Activated CD4-positive, alpha-beta T cell treated with anti-CD3 and anti-CD28 coated beads, Interleukin-2, amount 50 U/mL, for 48 hours (primary cell): ENCODE results near the gene GCNT2.
"Not testable (repeated sequence)": the region's sequence is repeated elsewhere in the genome, so short reads cannot be mapped to it uniquely, and the experiment has no call there.

Source experiments
- DNase-seq, 2 experiments: peaks; one replicate each; pipeline ENCODE4 v3.0.0-alpha.2; 2020

Gene GCNT2

DNA sequence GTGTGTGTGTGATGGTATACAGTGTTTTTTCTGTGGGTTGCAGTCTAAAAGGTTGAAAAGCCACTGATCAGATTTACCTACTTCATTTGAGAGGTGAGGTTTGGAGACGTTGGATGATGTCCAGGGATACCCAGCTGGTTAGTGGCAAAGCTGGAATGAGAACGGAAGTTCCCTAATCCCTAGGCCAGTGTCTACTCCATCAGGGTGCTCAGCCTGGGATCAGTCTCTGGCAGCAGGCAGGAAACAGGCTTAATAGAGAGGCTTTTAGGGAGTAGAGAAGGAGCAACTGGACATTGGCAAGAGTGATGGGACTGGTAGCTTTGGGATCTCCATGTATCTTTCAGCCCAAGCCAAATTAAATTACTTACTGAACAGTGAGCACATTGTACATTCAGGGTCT lies 92.6 kb downstream of the GCNT2 start:
- DNase-seq, result no peak

DNA sequence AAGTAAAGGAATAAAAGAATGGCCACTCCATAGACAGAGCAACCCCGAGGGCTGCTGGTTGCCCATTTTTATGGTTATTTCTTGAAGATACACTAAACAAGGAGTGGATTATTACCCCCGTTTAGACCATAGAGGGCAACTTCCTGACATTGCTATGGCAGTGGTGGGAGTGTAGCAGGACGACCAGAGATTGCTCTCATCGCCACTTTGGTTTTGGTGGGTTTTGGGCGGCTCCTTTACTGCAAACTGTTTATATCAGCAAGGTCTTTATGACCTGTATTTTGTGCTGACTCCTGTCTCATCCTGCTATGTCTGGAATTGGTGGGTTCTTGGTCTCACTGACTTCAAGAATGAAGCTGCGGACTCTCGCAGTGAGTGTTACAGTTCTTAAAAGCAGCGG lies 94.5 kb downstream of the GCNT2 start:
- no peak for DNase-seq

DNA sequence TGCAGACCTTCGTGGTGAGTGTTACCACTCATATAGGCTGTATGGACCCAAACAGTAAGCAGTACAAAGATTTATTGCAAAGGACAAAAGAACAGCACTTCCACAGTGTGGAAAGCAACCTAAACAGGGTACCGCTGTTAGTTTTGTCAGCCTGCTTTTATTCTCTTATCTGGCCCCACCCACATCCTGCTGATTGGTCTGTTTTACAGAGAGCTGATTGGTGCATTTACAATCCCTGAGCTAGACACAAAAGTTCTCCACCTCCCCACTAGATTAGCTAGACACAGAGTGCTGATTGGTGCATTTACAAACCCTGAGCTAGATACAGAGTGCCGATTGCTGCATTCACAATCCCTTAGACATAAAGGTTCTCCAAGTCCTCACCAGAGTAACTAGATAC lies 95.1 kb downstream of the GCNT2 start:
- DNase-seq, result not testable (repeated sequence)

DNA sequence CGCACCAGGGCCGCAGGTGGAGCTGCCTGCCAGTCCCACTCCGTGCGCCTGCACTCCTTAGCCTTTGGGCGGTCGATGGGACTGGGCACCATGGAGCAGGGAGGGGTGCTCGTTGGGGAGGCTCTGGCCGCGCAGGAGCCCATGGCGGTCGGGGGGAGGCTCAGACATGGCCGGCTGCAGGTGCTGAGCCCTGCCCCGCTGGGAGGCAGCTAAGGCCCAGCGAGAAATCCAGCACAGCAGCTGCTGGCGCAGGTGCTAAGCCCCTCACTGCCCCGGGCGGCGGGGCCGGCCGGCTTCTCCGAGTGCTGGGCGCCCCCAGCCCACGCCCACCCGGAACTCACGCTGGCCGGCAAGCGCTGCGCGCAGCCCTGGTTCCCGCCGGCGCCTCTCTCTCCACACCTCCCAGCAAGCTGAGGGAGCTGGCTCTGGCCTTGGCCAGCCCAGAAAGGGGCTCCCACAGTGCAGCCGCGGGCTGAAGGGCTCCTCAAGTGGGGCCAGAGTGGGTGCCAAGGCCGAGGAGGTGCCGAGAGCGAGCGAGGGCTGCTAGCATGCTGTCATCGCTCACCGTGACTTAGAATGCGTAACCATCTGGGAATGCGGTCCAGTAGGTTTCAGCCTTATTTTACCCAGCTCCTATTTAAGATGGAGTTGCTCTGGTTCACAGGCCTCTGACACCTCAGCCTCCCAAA lies 96.0 kb downstream of the GCNT2 start:
- no peak for DNase-seq

DNA sequence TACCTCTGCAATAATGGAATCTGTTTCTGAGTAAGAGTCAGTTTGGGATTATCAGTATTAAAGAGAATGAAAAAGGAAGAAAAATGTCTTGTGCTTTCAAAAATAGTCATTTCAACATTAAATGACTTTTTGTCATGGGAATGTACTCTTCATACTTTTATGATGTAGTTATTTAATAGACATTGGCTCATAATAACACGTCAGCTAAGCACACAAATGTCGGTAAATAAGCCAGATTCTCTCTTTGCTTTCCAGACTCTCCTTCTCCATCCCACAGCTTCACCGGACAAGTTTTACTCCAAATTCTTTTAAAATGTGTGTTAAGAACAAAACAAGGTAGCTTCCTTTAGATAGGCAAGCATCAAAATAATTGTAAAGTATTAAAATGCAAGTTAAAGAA lies 97.3 kb downstream of the GCNT2 start:
- no peak for DNase-seq

DNA sequence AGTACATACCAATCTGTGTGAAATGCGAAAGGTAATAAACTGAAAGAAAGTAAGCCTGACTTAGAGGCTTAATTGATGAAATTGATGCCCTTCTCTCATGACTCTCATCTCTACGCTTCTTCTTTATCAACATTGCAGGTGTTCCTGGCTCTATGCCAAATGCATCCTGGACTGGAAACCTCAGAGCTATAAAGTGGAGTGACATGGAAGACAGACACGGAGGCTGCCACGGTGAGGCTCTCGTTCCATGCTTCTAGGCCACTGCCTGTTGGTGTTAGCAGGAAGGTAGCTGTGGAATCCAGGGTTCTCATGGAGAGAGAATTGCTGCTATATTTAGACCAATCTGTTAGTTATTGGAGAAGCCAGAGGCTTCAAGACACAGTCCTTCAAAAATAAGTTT lies 100.1 kb downstream of the GCNT2 start:
- no peak for DNase-seq

DNA sequence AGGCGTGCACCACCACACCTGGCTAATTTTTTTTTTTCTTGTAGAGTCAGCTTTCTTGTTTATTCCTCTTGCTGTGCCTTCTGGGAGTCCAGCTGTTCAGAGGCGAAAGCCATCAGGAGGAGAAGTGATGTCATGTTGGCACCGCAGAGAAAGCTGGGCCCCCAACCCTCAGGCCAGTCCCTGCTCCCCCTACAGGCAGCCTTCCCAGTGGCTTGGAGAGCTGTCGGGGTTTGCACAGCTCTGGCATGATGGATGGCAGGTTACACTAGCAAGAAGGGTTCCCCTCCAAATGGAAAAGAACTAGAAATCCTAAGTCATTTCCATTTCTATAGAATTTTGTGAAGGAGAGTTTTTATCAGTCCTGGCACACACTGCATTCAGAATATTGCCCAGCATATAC lies 100.7 kb downstream of the GCNT2 start:
- DNase-seq, result no peak

DNA sequence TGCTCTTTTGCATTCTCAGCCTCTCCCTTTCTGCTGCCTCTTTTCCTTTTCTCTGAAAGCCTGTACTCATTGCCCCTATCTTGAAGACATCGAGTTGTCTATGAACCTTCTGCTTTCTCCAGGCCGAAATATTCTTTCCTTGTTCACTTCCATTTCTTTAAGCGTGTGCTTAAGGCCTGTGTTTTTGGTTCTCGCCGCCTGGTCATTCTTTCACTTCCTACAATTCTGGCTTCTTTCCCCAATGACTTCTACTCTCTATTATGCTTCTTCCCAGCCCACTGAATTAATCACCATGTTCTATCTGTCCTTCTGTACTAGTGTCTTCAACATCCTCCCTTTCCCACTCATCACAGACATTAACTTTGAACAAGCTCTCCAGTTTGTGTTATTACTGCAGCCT lies 103.7 kb downstream of the GCNT2 start:
- DNase-seq, result no peak

DNA sequence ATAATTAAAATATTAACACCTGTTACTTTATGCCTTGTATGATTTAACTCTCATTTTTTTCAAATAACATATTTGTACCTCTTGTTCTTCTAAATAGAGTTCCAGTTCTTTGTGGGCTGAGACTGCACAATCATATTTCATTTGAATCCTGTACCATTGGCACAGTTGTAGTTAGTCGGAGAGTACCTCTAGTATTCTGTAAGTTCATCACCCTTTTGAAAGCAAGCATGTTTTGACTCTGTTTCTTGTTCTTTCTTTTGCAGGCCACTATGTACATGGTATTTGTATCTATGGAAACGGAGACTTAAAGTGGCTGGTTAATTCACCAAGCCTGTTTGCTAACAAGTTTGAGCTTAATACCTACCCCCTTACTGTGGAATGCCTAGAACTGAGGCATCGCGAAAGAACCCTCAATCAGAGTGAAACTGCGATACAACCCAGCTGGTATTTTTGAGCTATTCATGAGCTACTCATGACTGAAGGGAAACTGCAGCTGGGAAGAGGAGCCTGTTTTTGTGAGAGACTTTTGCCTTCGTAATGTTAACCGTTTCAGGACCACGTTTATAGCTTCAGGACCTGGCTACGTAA lies 105.1 kb downstream of the GCNT2 start:
- no peak for DNase-seq

DNA sequence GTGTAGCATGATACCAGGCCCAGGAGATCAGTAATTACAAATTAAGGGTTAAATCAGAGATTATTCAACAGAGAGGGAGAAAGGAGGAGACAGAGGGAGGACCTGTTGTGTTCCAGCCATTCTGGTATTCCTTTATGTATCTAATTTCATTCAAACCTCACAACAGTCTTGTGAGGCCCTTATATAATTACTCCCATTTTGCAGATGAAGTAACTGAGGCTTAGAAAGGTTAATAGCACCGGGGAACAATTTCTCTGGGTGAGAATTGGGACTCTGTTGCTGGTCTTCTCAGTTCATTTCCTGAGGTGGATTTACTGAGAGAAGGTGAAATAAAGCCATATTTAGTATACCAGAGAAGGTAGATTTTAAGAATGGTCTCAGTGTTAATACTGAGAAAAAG lies 106.6 kb downstream of the GCNT2 start:
- DNase-seq, result no peak

DNA sequence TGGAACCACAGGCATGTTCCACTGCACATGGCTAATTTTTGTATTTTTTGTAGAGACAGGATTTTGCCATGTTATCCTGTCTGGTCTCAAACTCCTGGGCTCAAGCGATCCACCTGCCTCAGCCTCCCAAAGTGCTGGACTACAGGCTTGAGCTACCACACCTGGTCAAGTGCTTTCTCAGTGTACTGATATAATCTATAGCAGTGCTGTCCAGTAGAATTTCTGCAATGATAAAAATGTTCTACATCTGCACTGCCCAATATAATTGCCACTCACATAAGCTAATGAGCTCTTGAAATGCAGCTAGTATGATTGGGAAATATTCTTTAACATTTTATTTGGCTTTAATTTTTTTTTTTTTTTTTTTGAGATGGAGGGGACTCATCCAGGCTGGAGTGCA lies 109.0 kb downstream of the GCNT2 start:
- no peak for DNase-seq

DNA sequence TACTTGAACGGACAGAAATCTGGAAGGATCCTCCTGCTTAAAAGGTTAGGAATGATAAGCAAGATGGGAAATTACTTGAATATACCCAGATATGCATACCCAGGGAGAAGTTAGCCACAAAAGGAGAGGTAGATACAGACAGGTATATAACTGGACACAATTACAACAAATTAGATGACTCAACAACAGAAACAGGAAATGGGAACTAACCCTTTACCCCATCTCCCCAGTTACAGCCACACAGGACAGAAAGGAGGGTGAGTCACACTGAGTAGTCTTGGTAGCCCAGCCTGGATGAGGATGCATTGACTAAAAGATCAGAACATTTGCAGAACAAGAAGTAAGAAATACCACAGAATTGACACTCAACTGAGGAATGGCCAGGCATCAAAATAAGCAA lies 112.1 kb downstream of the GCNT2 start:
- no peak for DNase-seq

DNA sequence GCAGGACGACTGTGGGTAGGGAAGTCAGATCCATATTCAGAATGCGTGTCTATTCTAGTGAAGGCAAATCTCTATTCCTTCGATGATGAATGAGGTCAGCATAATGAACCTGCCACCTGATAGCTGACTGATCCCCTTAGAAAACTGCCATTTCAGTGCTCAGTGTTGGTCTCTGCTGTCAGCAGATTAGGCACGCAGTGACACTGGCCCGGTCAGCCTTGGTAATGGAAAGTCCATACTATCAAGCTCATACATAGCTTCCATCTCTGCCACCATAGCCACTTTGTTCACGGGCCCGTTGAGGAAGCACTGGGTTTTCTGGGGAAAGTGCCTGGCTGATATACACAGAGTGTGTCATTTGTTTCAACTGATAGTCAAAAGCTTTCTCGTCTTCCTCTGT lies 119.3 kb downstream of the GCNT2 start:
- no peak for DNase-seq

DNA sequence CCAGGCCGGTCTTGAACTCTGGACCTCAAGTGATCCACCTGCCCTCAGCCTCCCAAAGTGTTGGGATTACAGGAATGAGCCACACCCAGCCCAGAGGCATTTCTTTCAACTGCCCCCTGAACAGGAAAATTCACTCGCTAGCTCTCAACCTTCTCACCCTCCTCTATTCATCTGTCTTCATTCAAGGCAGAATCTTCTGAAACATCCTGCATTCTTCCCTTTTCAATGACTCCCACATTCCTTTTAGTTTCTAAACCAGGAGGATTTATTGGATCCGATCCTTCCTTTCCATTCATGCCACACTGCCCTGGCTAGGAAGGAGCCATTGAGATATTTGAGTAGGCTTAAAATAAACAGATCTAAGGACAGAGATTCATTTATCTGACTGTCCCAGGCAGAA lies 120.4 kb downstream of the GCNT2 start:
- DNase-seq, result no peak

DNA sequence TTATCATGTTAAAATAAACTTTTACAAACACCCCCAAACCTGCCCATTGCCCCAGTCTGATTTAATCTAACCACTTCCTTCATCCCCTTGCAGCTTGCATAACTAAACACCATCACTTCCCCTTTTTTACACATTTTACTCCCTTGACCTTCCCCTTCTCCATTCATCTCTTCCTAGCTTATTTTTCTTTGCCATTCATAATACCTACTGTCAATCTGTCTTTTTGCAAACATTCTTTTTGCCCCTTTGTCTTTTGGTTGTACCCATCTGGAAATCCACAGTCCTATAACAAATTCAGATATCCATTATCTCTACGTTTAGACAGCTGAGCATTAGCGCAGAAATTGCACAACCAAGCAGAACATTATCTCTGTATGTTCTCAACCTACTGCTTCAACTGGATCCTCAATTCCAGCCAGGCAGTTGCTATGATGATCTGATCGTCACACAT lies 122.1 kb downstream of the GCNT2 start:
- no peak for DNase-seq

DNA sequence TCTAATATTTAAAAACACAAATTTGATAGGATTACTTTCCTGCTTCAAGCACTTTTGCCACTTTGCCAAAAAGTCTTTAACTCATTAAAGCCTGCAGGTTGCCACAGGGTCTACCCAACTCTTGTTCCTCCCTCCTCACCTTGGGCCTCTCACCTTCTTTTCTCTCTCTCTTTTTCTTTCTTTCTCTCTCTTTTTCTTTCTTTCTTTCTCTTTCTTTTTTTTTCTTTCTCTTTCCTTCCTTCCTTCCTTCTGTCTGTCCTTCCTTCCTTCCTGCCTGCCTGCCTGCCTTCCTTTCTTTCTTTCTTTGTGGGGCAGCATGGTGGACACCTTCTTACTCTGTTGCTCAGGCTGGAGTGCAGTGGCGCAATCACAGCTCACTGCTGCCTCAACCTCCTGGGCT lies 123.1 kb downstream of the GCNT2 start:
- no peak for DNase-seq

DNA sequence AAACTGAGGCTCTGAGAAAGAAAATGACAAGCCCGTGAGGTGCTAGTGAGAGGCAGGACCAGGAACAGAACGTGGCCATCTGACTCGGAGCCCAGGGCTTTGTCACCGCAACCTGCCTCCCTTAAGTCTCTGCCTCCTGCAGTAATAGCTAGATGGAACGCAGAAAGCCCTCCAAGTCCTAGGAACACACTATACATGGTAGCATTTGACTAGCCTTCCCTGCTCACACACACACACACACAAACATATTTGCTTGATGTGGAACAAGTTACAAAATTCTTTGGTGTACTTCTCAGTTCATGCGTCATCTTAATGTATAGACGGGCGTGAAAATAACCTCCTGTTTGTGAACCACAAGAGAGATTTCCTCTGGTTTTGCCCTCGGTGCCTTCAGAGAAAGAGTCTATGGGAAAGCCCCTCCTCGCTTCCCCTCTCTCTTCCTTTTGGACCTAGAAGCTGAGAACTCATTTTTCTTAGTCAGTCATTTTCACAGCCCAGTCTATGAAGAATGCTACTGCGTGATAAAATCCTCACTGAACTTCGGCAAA lies 134.4 kb downstream of the GCNT2 start:
- DNase-seq, result peak in 1 of 2 experiments; percentile 16

DNA sequence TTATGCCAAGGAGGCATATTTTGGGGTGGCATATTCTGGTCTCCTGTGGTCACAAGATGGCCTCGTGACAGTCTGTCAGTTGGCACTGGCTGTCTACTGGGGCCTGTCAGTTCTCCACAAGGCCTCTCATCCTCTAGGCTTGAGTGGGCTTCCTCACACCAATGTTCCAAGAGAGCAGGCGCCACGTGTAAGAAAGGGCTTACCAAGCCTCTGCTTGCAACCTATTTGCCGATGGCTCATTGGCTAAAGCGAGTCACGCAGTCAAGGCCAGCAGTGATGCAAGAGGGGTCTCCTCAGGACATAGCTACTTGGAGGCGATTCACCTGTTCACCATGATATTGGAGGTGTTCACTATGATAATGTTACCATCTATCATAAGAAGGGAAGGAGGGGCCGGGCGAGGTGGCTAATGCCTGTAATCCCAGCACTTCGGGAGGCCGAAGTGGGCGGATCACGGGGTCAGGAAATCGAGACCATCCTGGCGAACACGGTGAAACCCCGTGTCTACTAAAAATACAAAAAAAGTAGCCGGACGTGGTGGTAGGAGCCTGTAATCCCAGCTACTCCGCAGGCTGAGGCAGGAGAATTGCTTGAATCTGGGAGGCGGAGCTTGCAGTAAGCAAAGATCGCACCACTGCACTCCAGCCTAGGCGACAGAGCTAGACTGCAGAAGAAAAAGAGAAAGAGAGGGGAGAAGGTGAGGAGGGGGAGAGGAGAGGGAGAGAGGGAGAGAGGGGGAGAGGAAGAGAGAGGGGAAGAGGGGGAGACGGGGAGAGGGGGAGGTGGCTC lies 138.0 kb downstream of the GCNT2 start:
- no peak for DNase-seq

DNA sequence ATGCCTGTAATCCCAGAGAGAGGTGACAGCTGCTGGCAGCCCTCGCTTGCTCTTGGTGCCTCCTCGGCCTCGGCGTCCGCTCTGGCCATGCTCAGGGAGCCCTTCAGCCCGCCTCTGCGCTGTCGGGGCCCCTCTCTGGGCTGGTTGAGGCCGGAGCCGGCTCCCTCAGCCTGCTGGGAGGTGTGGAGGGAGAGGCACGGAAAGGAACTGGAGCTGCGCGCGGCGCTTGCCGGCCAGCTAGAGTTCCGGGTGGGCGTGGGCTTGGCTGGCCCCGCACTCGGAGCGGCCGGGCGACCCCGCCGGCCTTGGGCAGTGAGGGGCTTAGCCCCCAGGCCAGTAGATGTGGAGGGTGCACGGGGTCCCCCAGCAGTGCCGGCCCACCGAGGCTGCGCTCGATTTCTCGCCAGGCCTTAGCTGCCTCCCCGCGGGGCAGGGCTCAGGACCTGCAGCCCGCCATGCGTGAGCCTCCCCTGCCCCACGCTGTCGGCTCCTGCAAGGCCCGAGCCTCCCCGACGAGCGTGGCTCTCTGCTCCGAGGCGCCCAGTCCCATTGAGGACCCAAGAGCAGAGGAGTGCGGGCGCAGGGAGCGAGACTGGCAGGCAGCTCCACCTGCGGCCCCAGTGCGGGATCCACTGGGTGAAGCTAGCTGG lies 138.7 kb downstream of the GCNT2 start:
- no peak for DNase-seq

DNA sequence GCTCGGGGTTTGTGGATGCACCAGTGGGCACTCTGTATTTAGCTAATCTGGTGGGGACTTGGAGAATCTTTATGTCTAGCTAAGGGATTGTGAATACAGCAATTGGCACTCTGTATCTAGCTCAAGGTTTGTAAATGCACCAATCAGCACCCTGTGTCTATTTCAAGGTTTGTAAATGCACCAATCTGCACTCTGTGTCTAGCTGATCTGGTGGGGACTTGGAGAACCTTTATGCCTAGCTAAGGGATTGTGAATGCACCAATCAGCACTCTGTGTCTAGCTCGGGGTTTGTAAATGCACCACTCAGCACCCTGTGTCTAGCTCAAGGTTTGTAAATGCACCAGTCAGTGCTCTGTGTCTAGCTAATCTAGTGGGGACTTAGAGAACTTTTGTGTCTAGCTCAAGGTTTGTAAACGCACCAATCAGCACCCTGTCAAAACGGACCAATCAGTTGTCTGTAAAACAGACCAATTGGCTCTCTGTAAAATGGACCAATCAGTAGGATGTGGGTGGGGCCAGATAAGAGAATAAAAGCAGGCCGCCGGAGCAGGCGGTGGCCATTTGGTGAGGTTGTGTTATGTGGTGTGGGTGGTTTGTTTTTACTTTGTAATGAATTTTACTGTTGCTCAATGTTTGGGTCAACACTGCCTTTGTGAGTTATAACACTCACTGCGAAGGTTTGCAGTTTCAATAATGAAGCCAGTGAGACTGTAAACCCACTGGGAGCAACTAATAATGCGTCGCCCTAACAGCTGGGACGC lies 139.5 kb downstream of the GCNT2 start:
- DNase-seq, result not testable (repeated sequence)

DNA sequence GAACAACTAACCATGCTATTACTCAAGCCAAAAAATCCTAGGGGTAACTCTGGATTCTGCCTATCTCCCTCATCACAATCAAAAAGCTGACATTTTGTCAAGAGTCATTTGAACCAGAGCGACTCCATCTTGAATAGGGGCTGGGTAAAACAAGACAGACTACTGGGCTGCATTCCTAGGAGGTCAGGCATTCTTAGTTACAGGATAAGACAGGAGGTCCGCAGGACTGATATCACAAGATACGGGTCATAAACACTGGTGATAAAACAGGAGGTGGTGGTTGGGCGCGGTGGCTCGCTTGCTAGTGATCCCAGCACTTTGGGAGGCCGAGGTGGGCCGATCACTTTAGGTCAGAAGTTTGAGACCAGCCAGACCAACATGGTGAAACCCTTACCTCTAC lies 141.1 kb downstream of the GCNT2 start:
- DNase-seq, result no peak

DNA sequence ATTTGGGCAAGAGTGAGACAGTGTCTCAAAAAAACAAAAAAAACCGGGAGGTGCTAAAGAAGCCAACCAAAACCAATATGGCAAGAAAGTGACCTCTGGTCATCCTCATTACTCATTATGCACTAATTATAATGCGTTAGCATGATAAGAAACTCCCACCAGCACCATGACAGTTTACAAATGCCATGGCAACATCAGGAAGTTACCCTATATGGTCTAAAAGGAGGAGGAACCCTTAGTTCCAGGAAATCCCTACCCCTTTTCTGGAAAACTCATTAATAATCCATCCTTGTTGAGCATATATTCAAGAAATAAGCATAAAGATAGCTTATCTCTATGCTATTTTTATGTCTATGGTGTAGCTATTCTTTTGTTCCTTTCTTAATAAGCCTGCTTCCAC lies 141.6 kb downstream of the GCNT2 start:
- no peak for DNase-seq

DNA sequence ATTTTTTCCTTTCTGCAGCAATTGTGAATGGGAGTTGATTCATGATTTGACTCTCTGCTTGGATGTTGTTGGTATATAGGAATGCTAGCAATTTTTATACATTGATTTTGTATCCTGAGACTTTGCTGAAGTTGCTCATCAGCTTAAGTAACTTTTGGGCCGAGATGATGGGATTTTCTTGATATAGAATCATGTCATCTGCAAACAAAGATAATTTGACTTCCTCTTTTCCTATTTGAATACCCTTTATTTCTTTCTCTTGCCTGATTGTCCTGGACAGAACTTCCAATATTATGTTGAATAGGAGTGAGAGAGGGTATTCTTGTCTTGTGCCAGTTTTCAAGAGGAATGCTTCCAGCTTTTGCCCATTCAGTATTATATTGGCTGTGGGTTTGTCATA lies 144.4 kb downstream of the GCNT2 start:
- not testable (repeated sequence) for DNase-seq
